T follicular helper cell (primary cell): ENCODE results near the gene RNASE9.
"Not testable (repeated sequence)": the region's sequence is repeated elsewhere in the genome, so short reads cannot be mapped to it uniquely, and the experiment has no call there.

Source experiments
- DNase-seq: peaks from one replicate; pipeline ENCODE4 v3.0.0-alpha.2; 2020; ENCODE audit warnings: low read depth

RNASE9 gene

GRCh38 chr14:20572382-20572990, 11.6 kb upstream of the RNASE9 start:
- not testable (repeated sequence) for DNase-seq

- not testable (repeated sequence) for DNase-seq
These were observed 9.9 kb upstream of the RNASE9 start for GRCh38 chr14:20570720-20571119.

- not testable (repeated sequence) for DNase-seq
These were observed 9.0 kb upstream of the RNASE9 start for GRCh38 chr14:20569865-20570264.

GRCh38 chr14:20569066-20569465, 8.2 kb upstream of the RNASE9 start:
- DNase-seq: no peak

GRCh38 chr14:20568393-20568792, 7.5 kb upstream of the RNASE9 start:
- no peak for DNase-seq

- not testable (repeated sequence) for DNase-seq
These were observed 6.4 kb upstream of the RNASE9 start for GRCh38 chr14:20567199-20567598.

- DNase-seq: no peak
These were observed 3.7 kb upstream of the RNASE9 start for GRCh38 chr14:20564501-20564997.

- no peak for DNase-seq
These were observed 3.1 kb upstream of the RNASE9 start for GRCh38 chr14:20563971-20564370.

GRCh38 chr14:20559461-20559904, 1.4 kb downstream of the RNASE9 start:
- no peak for DNase-seq

GRCh38 chr14:20557212-20557542, 3.7 kb downstream of the RNASE9 start:
- DNase-seq: no peak

GRCh38 chr14:20556500-20557211, 4.2 kb downstream of the RNASE9 start:
- DNase-seq: no peak

- DNase-seq: no peak
These were observed 5.0 kb downstream of the RNASE9 start for GRCh38 chr14:20555845-20556244.

- no peak for DNase-seq
These were observed 7.8 kb downstream of the RNASE9 start for GRCh38 chr14:20553024-20553423.

GRCh38 chr14:20551606-20552005, 9.2 kb downstream of the RNASE9 start:
- DNase-seq: no peak

GRCh38 chr14:20550926-20551325, 9.9 kb downstream of the RNASE9 start:
- DNase-seq: no peak

- DNase-seq: no peak
These were observed 12.3 kb downstream of the RNASE9 start for GRCh38 chr14:20548414-20549158.

- DNase-seq: no peak
These were observed 14.0 kb downstream of the RNASE9 start for GRCh38 chr14:20546877-20547276.

- DNase-seq: no peak
These were observed 20.9 kb downstream of the RNASE9 start for GRCh38 chr14:20539906-20540305.

- peak; percentile 62 for DNase-seq
These were observed 29.9 kb downstream of the RNASE9 start for GRCh38 chr14:20530771-20531571.

GRCh38 chr14:20529806-20530205, 31.0 kb downstream of the RNASE9 start:
- DNase-seq: no peak

GRCh38 chr14:20524027-20524426, 36.8 kb downstream of the RNASE9 start:
- no peak for DNase-seq

GRCh38 chr14:20522332-20522731, 38.5 kb downstream of the RNASE9 start:
- no peak for DNase-seq
